Fibroblast of the aortic adventitia (primary cell): ENCODE results near the gene CRAMP1. TPM values are rescaled to one million over a fixed set of nuclear protein-coding genes. Genes with fewer than 3 reads are reported as not detected.
A peak's percentile ranks its signal among the peaks of the same experiment; 100 is the strongest.

ENCODE experiments used
- DNase-seq: peaks from one replicate; pipeline ENCODE4 v3.0.0-alpha.2; 2010; ENCODE audit warnings: low read depth
- H3K4me3 ChIP-seq: 2 replicates; pipeline ENCODE4 v1.5.1; 2011; ENCODE audit warnings: low read depth, mild to moderate bottlenecking, control low read depth, low read length, moderate library complexity
- total RNA-seq: library from RNA; depleted of rRNA; stranded (reverse); fragments of >200 nt; gene quantifications from 2 replicates; pipeline ENCODE4 v1.2.3, GENCODE V29; 2012; ENCODE audit warnings: low replicate concordance
- TF ChIP-seq, protein P1 (sequence below): IDR thresholded peaks from 2 replicates; pipeline ENCODE4 v1.5.1; 2011; ENCODE audit warnings: mild to moderate bottlenecking, low read length, control low read depth, inconsistent platforms; ENCODE audit not compliant: insufficient read depth

The CRAMP1 gene
- total RNA-seq, 1 donor = 9.9 TPM

DNA sequence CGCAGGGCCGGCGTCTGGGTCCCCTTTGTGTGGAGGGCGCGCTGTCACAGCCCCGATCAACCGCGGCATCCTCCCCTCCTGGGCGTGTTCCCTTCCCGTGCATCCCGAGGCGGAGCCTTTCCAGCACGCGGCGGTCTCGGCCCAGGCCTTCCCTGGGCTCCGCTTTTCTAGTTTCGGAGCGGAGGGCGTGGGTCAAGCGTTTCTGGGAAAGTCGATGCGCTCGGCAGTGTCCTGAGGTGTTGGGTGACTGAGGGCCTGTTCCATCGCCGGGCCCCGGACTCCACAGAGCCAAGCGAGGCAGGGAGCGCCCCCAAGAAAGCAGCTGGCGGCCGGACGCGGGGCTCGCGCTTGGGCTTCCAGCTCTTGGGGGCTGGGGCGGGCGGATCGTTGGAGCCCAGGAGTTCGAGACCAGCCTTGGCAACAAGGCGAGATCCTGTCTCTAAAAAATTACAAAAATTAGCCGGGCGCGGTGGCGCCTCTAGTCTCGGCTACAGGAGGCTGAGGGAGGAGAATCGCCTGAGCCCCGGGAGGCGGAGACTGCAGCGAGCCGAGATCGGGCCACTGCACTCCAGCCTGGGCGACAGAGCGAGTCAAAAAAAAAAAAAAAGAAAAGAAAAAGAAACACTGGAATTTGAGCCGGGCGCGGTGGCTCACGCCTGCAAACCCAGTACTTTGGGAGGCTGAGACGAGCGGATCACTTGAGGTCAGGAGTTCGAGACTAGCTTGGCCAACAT is 1.1 kb upstream of the CRAMP1 start:
- peak; percentile 2 for DNase-seq
- H3K4me3 ChIP-seq = peak overlapping the region; percentile 86
- TF ChIP-seq, protein P1, sequence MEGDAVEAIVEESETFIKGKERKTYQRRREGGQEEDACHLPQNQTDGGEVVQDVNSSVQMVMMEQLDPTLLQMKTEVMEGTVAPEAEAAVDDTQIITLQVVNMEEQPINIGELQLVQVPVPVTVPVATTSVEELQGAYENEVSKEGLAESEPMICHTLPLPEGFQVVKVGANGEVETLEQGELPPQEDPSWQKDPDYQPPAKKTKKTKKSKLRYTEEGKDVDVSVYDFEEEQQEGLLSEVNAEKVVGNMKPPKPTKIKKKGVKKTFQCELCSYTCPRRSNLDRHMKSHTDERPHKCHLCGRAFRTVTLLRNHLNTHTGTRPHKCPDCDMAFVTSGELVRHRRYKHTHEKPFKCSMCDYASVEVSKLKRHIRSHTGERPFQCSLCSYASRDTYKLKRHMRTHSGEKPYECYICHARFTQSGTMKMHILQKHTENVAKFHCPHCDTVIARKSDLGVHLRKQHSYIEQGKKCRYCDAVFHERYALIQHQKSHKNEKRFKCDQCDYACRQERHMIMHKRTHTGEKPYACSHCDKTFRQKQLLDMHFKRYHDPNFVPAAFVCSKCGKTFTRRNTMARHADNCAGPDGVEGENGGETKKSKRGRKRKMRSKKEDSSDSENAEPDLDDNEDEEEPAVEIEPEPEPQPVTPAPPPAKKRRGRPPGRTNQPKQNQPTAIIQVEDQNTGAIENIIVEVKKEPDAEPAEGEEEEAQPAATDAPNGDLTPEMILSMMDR = no peak

DNA sequence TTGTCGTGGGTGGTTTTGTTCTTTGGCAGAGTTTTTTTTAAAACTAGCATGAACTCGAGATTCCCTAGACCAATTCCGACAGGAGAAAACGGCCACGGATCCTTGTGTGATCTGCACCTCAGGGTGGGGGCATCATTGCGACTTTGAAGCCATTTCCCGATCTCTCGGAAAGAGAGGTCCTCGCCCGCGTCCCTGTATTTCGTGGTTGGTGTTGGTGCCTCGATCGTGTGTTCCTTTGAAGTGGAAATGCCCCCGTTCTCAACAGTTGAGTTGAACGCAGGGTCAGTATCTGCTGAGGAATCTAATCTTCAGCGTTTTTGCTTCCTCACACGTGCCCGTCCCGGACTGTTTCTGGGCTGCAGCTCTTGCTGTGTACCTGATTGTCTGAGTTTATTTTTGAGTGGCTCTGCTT is 1.1 kb downstream of the CRAMP1 start:
- peak; percentile 2 for DNase-seq
- peak overlapping the region; percentile 88 for H3K4me3 ChIP-seq
- TF ChIP-seq, protein P1 = no peak

GRCh38 chr16:1613728-1614455 is 1.7 kb downstream of the CRAMP1 start:
- TF ChIP-seq, protein P1 = no peak
- H3K4me3 ChIP-seq = peak overlapping the region; percentile 88
- DNase-seq = peak; percentile 12

GRCh38 chr16:1614456-1615102 is 2.4 kb downstream of the CRAMP1 start:
- DNase-seq = peak; percentile 22
- peak overlapping the region; percentile 88 for H3K4me3 ChIP-seq
- TF ChIP-seq, protein P1 = no peak

- H3K4me3 ChIP-seq = peak overlapping the region; percentile 88
- peak; percentile 7 for DNase-seq
- TF ChIP-seq, protein P1 = no peak
These were observed 3.6 kb downstream of the CRAMP1 start for GRCh38 chr16:1615761-1616160.

DNA sequence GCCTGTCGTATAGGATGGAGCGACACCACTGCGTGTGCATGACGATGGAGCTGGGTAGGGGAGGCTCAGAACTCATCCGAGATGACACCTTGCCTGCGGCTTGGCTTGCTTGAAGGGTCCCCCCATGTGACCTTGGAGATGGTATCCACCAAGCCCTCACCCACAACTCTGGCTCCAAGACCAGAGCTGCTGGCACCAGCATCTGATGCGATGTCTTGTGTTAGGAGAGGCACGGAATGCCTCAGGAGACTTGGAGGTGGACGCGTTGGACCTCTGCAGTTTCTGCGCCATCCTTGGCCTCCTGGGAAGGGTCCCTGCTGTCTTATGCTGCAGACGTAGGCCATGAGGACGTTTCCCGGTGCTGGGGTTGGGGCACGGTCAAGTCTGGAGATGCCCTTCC is 7.8 kb downstream of the CRAMP1 start:
- no peak overlapping the region for H3K4me3 ChIP-seq
- TF ChIP-seq, protein P1 = no peak
- no peak for DNase-seq
